ENCODE data around the gene TCF12.

DNA sequence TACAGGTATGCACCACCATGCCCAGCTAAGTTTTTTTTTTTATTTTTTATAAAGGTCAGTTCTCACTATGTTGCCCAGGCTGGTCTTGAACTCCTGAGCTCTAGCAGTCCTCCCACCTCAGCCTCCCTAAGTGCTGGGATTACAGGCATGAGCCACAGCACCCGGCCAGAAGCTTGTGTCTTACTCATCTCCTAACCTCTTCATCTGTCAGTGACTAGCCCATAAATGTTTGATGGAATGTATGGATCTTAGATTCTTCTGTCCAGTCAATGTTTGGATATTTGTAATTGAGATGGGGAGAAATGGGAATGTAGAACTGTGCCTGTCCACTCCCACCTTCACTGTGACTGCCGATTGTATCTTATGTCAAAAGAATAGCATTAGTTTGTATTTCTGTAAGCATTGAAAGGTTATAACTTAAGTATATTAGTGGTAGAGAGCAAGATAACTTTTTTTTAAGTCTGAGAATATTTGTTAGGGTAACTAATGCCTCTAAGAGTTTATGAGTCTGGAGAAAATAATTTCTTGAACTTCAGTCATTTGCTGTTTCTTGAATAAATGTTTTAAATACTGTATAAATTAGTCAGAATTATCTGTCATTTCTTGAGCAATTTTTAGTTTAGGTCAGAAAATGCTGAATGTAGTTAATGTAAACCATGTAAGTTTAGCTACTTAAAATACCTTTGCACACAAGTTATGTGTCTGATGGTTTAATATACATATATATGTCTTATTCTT, 242.5 kb downstream of the TCF12 start:
- TF ChIP-seq, protein P1, sequence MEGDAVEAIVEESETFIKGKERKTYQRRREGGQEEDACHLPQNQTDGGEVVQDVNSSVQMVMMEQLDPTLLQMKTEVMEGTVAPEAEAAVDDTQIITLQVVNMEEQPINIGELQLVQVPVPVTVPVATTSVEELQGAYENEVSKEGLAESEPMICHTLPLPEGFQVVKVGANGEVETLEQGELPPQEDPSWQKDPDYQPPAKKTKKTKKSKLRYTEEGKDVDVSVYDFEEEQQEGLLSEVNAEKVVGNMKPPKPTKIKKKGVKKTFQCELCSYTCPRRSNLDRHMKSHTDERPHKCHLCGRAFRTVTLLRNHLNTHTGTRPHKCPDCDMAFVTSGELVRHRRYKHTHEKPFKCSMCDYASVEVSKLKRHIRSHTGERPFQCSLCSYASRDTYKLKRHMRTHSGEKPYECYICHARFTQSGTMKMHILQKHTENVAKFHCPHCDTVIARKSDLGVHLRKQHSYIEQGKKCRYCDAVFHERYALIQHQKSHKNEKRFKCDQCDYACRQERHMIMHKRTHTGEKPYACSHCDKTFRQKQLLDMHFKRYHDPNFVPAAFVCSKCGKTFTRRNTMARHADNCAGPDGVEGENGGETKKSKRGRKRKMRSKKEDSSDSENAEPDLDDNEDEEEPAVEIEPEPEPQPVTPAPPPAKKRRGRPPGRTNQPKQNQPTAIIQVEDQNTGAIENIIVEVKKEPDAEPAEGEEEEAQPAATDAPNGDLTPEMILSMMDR (IDR thresholded peaks at IDR 0.05; ENCODE audit: low read length): no peak
- no peak for TF ChIP-seq EZH2 (IDR thresholded peaks at IDR 0.05; ENCODE audit: borderline replicate concordance, low read length)
